CD14-positive monocyte (primary cell): ENCODE results near the gene MAPRE2. TPM values are rescaled to one million over a fixed set of nuclear protein-coding genes. Genes with fewer than 3 reads are reported as not detected.
A peak's percentile ranks its signal among the peaks of the same experiment; 100 is the strongest.

Experiments
- DNase-seq, 3 donors: peaks; one replicate each; pipeline ENCODE4 v3.0.0-alpha.2; 2011 to 2022
- H2AFZ ChIP-seq: 2 replicates; pipeline ENCODE4 v1.6.0; 2012; ENCODE audit warnings: mild to moderate bottlenecking, low read depth, low read length, inconsistent platforms; ENCODE audit not compliant: insufficient read depth, poor library complexity, severe bottlenecking
- H3K27ac ChIP-seq, 2 donors: 1 replicate in 1 of 2; 2 replicates in 1 of 2; pipeline ENCODE4 v1.5.1; 2012 to 2013; ENCODE audit warnings: low read length in 2 of 2, control low read depth in 1 of 2, inconsistent platforms in 1 of 2, low read depth in 1 of 2, mild to moderate bottlenecking in 1 of 2
- H3K27me3 ChIP-seq, 2 donors: one replicate each; pipeline versions ENCODE4 v1.6.0 to v1.6.1; 2011 to 2013; ENCODE audit warnings: low read length in 2 of 2; ENCODE audit not compliant: control insufficient read depth in 2 of 2, insufficient read depth in 2 of 2
- H3K36me3 ChIP-seq, 2 donors: replicated peaks in 1 of 2; 1 replicate in 1 of 2; 2 replicates in 1 of 2; pipeline versions ENCODE4 v1.5.1 to v1.6.1; 2012 to 2013; ENCODE audit warnings: low read length in 2 of 2, control low read depth in 1 of 2, inconsistent platforms in 1 of 2, mild to moderate bottlenecking in 1 of 2; ENCODE audit not compliant: insufficient read depth in 2 of 2, control insufficient read depth in 1 of 2
- H3K4me1 ChIP-seq, 2 donors: 1 replicate in 1 of 2; 2 replicates in 1 of 2; pipeline versions ENCODE4 v1.5.1 to v1.6.1; 2012 to 2013; ENCODE audit warnings: low read length in 2 of 2, control low read depth in 1 of 2, inconsistent platforms in 1 of 2, mild to moderate bottlenecking in 1 of 2, moderate library complexity in 1 of 2; ENCODE audit not compliant: insufficient read depth in 2 of 2, control insufficient read depth in 1 of 2
- H3K4me2 ChIP-seq: replicated peaks from 2 replicates; pipeline ENCODE3; 2012; ENCODE audit warnings: low read length, moderate library complexity, mild to moderate bottlenecking; ENCODE audit not compliant: poor library complexity, severe bottlenecking; ENCODE audit errors: extremely low read depth
- H3K4me3 ChIP-seq, 3 experiments: fragments of 200-600 bp in 1 of 3; sonication (generic) in 1 of 3; replicated peaks in 1 of 3; 1 replicate in 2 of 3; 2 replicates in 1 of 3; pipeline ENCODE4 v1.5.1; 2011 to 2013; ENCODE audit warnings: low read length in 3 of 3, mild to moderate bottlenecking in 3 of 3, control low read depth in 2 of 3, low read depth in 2 of 3, inconsistent platforms in 1 of 3, moderate library complexity in 1 of 3
- H3K79me2 ChIP-seq: 2 replicates; pipeline ENCODE4 v1.6.0; 2012; ENCODE audit warnings: mild to moderate bottlenecking, control low read depth, inconsistent platforms, low read length, moderate library complexity; ENCODE audit not compliant: insufficient read depth
- H3K9ac ChIP-seq: 2 replicates; pipeline ENCODE4 v1.6.0; 2017; ENCODE audit warnings: low read length, mild to moderate bottlenecking; ENCODE audit not compliant: insufficient read depth, poor library complexity, severe bottlenecking
- H3K9me3 ChIP-seq, 2 donors: replicated peaks in 1 of 2; 1 replicate in 1 of 2; 2 replicates in 1 of 2; pipeline versions ENCODE4 v1.5.1 to v1.6.1; 2012 to 2013; ENCODE audit warnings: low read length in 2 of 2, control low read depth in 1 of 2; ENCODE audit not compliant: control insufficient read depth in 1 of 2, insufficient read depth in 1 of 2
- H4K20me1 ChIP-seq: 2 replicates; pipeline ENCODE4 v1.6.0; 2012; ENCODE audit warnings: mild to moderate bottlenecking, low read length, control low read depth, moderate library complexity; ENCODE audit not compliant: insufficient read depth
- H3K27ac Mint-ChIP-seq, 7 donors: one replicate each; pipeline ENCODE4 v1.8.0; 2020; ENCODE audit warnings: mild to moderate bottlenecking in 7 of 7, mixed read lengths in 7 of 7, moderate library complexity in 6 of 7, inconsistent platforms in 2 of 7
- H3K27me3 Mint-ChIP-seq, 3 donors: one replicate each; pipeline ENCODE4 v1.8.0; 2021 to 2022; ENCODE audit warnings: low read depth in 3 of 3, mild to moderate bottlenecking in 3 of 3, mixed read lengths in 3 of 3, moderate library complexity in 3 of 3, inconsistent platforms in 1 of 3
- H3K36me3 Mint-ChIP-seq, 2 donors: one replicate each; pipeline ENCODE4 v1.8.0; 2020; ENCODE audit warnings: mixed read lengths in 2 of 2, inconsistent platforms in 1 of 2, mild to moderate bottlenecking in 1 of 2
- H3K4me1 Mint-ChIP-seq: one replicate; pipeline ENCODE4 v1.8.0; 2020; ENCODE audit warnings: mild to moderate bottlenecking, mixed read lengths
- H3K4me3 Mint-ChIP-seq, 2 donors: one replicate each; pipeline ENCODE4 v1.8.0; 2020; ENCODE audit warnings: mild to moderate bottlenecking in 2 of 2, mixed read lengths in 2 of 2, moderate library complexity in 1 of 2
- H3K9me3 Mint-ChIP-seq, 7 donors: one replicate each; pipeline ENCODE4 v1.8.0; 2020 to 2022; ENCODE audit warnings: mixed read lengths in 7 of 7, mild to moderate bottlenecking in 6 of 7, moderate library complexity in 6 of 7, inconsistent platforms in 2 of 7
- CTCF ChIP-seq: fragments of 200-600 bp; IDR thresholded peaks from one replicate; pipeline ENCODE4 v1.8.0; 2022; ENCODE audit warnings: antibody characterized with exemption, mild to moderate bottlenecking
- WGBS: methylation state at CpG from one replicate; pipeline ENCODE4 v1.1.5; 2013; ENCODE audit warnings: missing lambda C conversion rate; ENCODE audit not compliant: insufficient coverage; 5-methylcytosine and 5-hydroxymethylcytosine counted together
- intact Hi-C, 2 donors: fragments of 100-400 bp; cut with micrococcal nuclease; formaldehyde crosslinking; loops; one replicate each; pipeline versions ENCODE4 v1.15.0 to v1.15.1; 2023
- polyA plus RNA-seq, 3 donors: library from polyadenylated mRNA; depleted of rRNA in 1 of 3; unstranded in 2 of 3; stranded (reverse) in 1 of 3; fragments of 300-500 nt in 2 of 3; fragments of >200 nt in 1 of 3; fragmentation: Illumina TruSeq in 2 of 3; gene quantifications; 1 replicate in 2 of 3; 2 replicates in 1 of 3; pipeline ENCODE4 v1.2.3, GENCODE V29; 2012 to 2021

MAPRE2 gene
- polyA plus RNA-seq, 3 donors, result 22.0 to 48.1 (median 37.1) TPM

- intact Hi-C loops, result loop anchor here (2.0 to 10.0 kb wide), 2 partner anchors 137 to 139 kb away; no protein-coding TSS in a partner anchor
- H4K20me1 ChIP-seq, result no peaks in the 10 kb centered on the region
- Mint-ChIP-seq H3K27me3 (no peaks in the 10 kb centered on the region), H3K4me1 (peaks cover 1% of the 10 kb centered on the region), H3K36me3 (no peaks in the 10 kb centered on the region), H3K27ac (no peak overlapping the region), H3K9me3 (no peaks in the 10 kb centered on the region), H3K4me3 (no peak overlapping the region)
- no peak overlapping the region for H2AFZ ChIP-seq
- no peaks in the 10 kb centered on the region for H3K27me3 ChIP-seq
- H3K4me2 ChIP-seq, result no peak overlapping the region
- peak; percentile 37 to 68 (median 58) for DNase-seq
- no peaks in the 10 kb centered on the region for H3K4me1 ChIP-seq
- H3K9me3 ChIP-seq, result no peaks in the 10 kb centered on the region
- H3K27ac ChIP-seq, result no peak overlapping the region
- no peak overlapping the region for H3K9ac ChIP-seq
- H3K4me3 ChIP-seq, result no peak overlapping the region
- WGBS, result 94% methylated on average over 5 of the region's 7 CpGs
- TF ChIP-seq CTCF, result peak; percentile 77
- no peaks in the 10 kb centered on the region for H3K79me2 ChIP-seq
- H3K36me3 ChIP-seq, result no peaks in the 10 kb centered on the region
Measured at GRCh38 chr18:35005963-35006577, 35.1 kb upstream of the MAPRE2 start.

- no CpG with 5 or more reads among the region's 1 CpG for WGBS
Measured at GRCh38 chr18:35010156-35010555, 31.1 kb upstream of the MAPRE2 start.

More at GRCh38 chr18:35010156-35010555, 31.1 kb upstream of the MAPRE2 start:
- intact Hi-C loops, result no loop called here
- H3K9ac ChIP-seq, result no peak overlapping the region
- no peaks in the 10 kb centered on the region for H3K36me3 Mint-ChIP-seq
- H3K4me3 ChIP-seq, result no peak overlapping the region
- no peaks in the 10 kb centered on the region for H3K4me1 ChIP-seq
- H3K79me2 ChIP-seq, result no peaks in the 10 kb centered on the region
- no peaks in the 10 kb centered on the region for H4K20me1 ChIP-seq
- TF ChIP-seq CTCF, result no peak
- no peaks in the 10 kb centered on the region for H3K36me3 ChIP-seq
- no peaks in the 10 kb centered on the region for H3K9me3 Mint-ChIP-seq
- no peaks in the 10 kb centered on the region for H3K27me3 ChIP-seq
- no peak overlapping the region for H3K27ac Mint-ChIP-seq
- H3K4me3 Mint-ChIP-seq, result no peak overlapping the region
- H3K9me3 ChIP-seq, result no peaks in the 10 kb centered on the region
- no peak for DNase-seq
- H3K4me1 Mint-ChIP-seq, result peaks cover 1% of the 10 kb centered on the region
- H3K4me2 ChIP-seq, result no peak overlapping the region
- no peak overlapping the region for H3K27ac ChIP-seq
- H2AFZ ChIP-seq, result no peak overlapping the region
- no peaks in the 10 kb centered on the region for H3K27me3 Mint-ChIP-seq
